Transverse colon (tissue), 4 donors: ENCODE results near the gene ZFAND2A. TPM values are rescaled to one million over a fixed set of nuclear protein-coding genes. Genes with fewer than 3 reads are reported as not detected.

Source experiments
- DNase-seq: peaks from one replicate; pipeline ENCODE4 v3.0.0-alpha.2; 2019
- H3K27ac ChIP-seq, 4 donors: fragments of 200-600 bp; sonication (generic); 2 replicates each; pipeline ENCODE4 v1.5.1; 2016 to 2018; ENCODE audit warnings: inconsistent platforms in 4 of 4
- H3K27me3 ChIP-seq: fragments of 200-600 bp; sonication (generic); 2 replicates; pipeline ENCODE4 v1.5.1; 2017; ENCODE audit warnings: inconsistent platforms
- H3K36me3 ChIP-seq, 4 donors: fragments of 200-600 bp; sonication (generic); 2 replicates each; pipeline ENCODE4 v1.5.1; 2017 to 2019; ENCODE audit warnings: inconsistent platforms in 4 of 4
- H3K4me1 ChIP-seq, 4 donors: fragments of 200-600 bp; sonication (generic); 2 replicates each; pipeline ENCODE4 v1.5.1; 2017 to 2020; ENCODE audit warnings: inconsistent platforms in 4 of 4
- H3K4me3 ChIP-seq, 4 donors: fragments of 200-600 bp; sonication (generic); 1 replicate in 1 of 4; 2 replicates in 3 of 4; pipeline versions ENCODE4 v1.5.1 to v1.6.1; 2017 to 2019; ENCODE audit warnings: inconsistent platforms in 4 of 4
- H3K9me3 ChIP-seq, 2 donors: fragments of 200-600 bp; sonication (generic); 2 replicates each; pipeline ENCODE4 v1.5.1; 2017 to 2019; ENCODE audit warnings: inconsistent platforms in 2 of 2
- EP300 ChIP-seq: sonication (generic); formaldehyde crosslinking; IDR thresholded peaks from one replicate; pipeline ENCODE4 v1.6.1; 2017; ENCODE audit warnings: antibody characterized with exemption, low read depth
- POLR2A ChIP-seq: fragments of 450-650 bp; IDR thresholded peaks from one replicate; pipeline ENCODE4 v1.6.1; 2016; ENCODE audit warnings: antibody characterized with exemption, mild to moderate bottlenecking, moderate library complexity
- POLR2AphosphoS5 ChIP-seq, 3 donors: sonication (generic); formaldehyde crosslinking; IDR thresholded peaks; one replicate each; pipeline ENCODE4 v1.6.1; 2016; ENCODE audit warnings: antibody characterized with exemption in 3 of 3
- WGBS, 2 donors: methylation state at CpG; one replicate each; pipeline ENCODE4 v1.1.5; 2018; ENCODE audit warnings: low coverage in 1 of 2; 5-methylcytosine and 5-hydroxymethylcytosine counted together
- in situ Hi-C, 4 donors: fragments of 200-750 bp; cut with MboI; loops; one replicate each; pipeline versions ENCODE4 v1.15.0 to v1.15.1; 2017; ENCODE audit warnings: low sequenced_read_pairs in 3 of 4, low pct_ligation_motif_present in 1 of 4, low pct_unique_long_range_greater_than_20kb in 1 of 4
- intact Hi-C: fragments of 100-400 bp; cut with DNase I; formaldehyde crosslinking; loops from one replicate; pipeline ENCODE4 v1.15.1; 2023; ENCODE audit warnings: low total_unique reads
- total RNA-seq, 4 donors: library from RNA; depleted of rRNA; stranded (reverse); fragments of >200 nt; gene quantifications; one replicate each; pipeline ENCODE4 v1.1.0, GENCODE V29; 2016
- TF ChIP-seq, protein P1 (sequence below), 5 experiments: fragments of 200-600 bp in 3 of 5; fragments of 450-650 bp in 2 of 5; sonication (generic) in 3 of 5; IDR thresholded peaks; 1 replicate in 2 of 5; 2 replicates in 3 of 5; pipeline ENCODE4 v1.5.1; 2016 to 2017; ENCODE audit warnings: antibody characterized with exemption in 5 of 5, inconsistent platforms in 3 of 5, mild to moderate bottlenecking in 2 of 5, moderate library complexity in 1 of 5

The ZFAND2A gene
- total RNA-seq, 4 donors from 2014 or later: 33.3 to 124 (median 53.1) TPM

DNA sequence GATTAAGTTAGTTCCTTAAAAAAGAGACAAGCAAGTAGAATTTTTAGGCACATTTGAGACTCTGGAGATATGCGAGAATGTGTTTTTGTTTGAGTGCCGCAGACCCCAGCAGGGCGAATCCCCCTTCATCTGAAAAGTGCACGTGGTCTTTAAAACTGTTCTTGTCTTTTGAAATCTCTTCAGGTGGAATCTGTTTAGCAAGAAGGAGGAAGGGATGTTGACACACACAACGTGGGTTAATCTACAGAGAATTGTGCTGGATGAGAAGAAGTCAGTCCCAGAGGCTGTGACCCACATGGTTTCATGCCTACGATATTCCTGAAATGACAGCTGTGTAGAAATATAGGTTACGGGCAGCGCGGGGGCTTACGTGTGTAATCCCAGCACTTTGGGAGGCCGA, 27.1 kb upstream of the ZFAND2A start:
- Histone ChIP-seq H3K36me3 (no peaks in the 10 kb centered on the region), H3K9me3 (no peaks in the 10 kb centered on the region), H3K4me3 (no peak overlapping the region), H3K27me3 (peaks cover 65% of the 10 kb centered on the region), H3K27ac (no peak overlapping the region), H3K4me1 (peaks cover 0 to 3% (median 0%) of the 10 kb centered on the region in 4 donors)
- TF ChIP-seq, protein P1, sequence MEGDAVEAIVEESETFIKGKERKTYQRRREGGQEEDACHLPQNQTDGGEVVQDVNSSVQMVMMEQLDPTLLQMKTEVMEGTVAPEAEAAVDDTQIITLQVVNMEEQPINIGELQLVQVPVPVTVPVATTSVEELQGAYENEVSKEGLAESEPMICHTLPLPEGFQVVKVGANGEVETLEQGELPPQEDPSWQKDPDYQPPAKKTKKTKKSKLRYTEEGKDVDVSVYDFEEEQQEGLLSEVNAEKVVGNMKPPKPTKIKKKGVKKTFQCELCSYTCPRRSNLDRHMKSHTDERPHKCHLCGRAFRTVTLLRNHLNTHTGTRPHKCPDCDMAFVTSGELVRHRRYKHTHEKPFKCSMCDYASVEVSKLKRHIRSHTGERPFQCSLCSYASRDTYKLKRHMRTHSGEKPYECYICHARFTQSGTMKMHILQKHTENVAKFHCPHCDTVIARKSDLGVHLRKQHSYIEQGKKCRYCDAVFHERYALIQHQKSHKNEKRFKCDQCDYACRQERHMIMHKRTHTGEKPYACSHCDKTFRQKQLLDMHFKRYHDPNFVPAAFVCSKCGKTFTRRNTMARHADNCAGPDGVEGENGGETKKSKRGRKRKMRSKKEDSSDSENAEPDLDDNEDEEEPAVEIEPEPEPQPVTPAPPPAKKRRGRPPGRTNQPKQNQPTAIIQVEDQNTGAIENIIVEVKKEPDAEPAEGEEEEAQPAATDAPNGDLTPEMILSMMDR (IDR thresholded peaks at IDR 0.05): no peak
- no peak for TF ChIP-seq POLR2AphosphoS5 (IDR thresholded peaks at IDR 0.05)
- TF ChIP-seq EP300: no peak
- no peak for TF ChIP-seq POLR2A
- intact Hi-C loops: no loop called here
- in situ Hi-C loops: no loop called here
- no peak for DNase-seq
- WGBS, 2 donors: 82 to 88% methylated on average over 10 to 11 of the region's 11 CpGs

DNA sequence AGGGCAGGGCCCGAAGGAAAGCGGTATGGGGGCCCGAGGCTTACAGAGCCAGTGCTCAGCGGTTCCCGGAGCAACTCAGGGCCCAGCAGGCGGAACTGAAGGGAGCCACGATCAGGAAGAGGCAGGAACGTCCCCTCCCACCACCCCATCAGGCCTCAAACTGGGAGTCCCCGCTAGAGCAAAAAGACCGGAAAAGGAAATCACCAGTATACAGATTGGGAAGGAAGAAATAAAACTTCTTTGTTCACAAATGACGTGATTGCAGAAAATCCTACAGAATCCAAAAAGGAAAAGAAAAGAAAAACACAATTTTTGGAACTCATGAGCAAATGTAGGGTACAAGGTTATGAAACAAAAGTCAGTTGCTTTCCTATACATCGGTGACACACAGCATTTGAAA, 21.6 kb upstream of the ZFAND2A start:
- no peak for TF ChIP-seq EP300
- no peak for TF ChIP-seq POLR2A
- no peak for TF ChIP-seq POLR2AphosphoS5 (IDR thresholded peaks at IDR 0.05)
- TF ChIP-seq, protein P1 (IDR thresholded peaks at IDR 0.05): no peak
- DNase-seq: no peak
- in situ Hi-C loops: no loop called here
- Histone ChIP-seq H3K27ac (no peak overlapping the region), H3K36me3 (no peaks in the 10 kb centered on the region), H3K27me3 (peaks cover 47% of the 10 kb centered on the region), H3K9me3 (no peaks in the 10 kb centered on the region), H3K4me1 (peaks cover 1 to 6% (median 2%) of the 10 kb centered on the region in 4 donors), H3K4me3 (no peak overlapping the region)
- intact Hi-C loops: no loop called here
- 67 to 80% methylated on average over 2 to 12 of the region's 12 CpGs for WGBS, 2 donors

DNA sequence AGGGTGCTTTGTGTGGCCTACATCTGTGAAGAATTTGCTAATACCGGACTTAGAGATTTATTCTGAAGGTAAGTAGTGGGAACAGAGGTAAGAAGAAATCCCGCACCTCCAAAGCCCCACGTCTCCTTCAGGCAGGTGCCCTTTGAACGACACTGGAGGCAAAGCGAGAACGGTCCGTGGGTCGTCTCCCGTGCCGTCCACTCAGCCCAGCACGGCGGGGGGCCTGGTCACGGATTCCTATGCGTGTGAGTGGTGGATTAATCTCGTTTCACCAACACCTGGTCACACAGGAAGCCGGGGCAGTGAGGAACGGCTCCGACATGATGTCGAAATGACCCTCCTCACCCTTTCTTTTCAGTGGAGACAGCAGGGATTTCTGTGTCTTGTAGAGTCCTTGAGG, 21.0 kb upstream of the ZFAND2A start:
- no peaks in the 10 kb centered on the region for H3K36me3 ChIP-seq
- H3K4me3 ChIP-seq: no peak overlapping the region
- DNase-seq: no peak
- intact Hi-C loops: no loop called here
- in situ Hi-C loops: no loop called here
- no peak for TF ChIP-seq POLR2AphosphoS5 (IDR thresholded peaks at IDR 0.05)
- no peak for TF ChIP-seq POLR2A
- TF ChIP-seq EP300: no peak
- TF ChIP-seq, protein P1 (IDR thresholded peaks at IDR 0.05): no peak
- H3K4me1 ChIP-seq: peaks cover 3 to 12% (median 8%) of the 10 kb centered on the region in 4 donors
- no peak overlapping the region for H3K27ac ChIP-seq
- 81% methylated on average over 19 of the region's 19 CpGs; no CpG with 5 or more reads in 1 of the 2 donors for WGBS, 2 donors
- H3K9me3 ChIP-seq: no peaks in the 10 kb centered on the region
- peaks cover 40% of the 10 kb centered on the region for H3K27me3 ChIP-seq

GRCh38 chr7:1176891-1177373, 16.9 kb upstream of the ZFAND2A start:
- DNase-seq: peak; percentile 88
- no peaks in the 10 kb centered on the region for H3K9me3 ChIP-seq
- no peaks in the 10 kb centered on the region for H3K36me3 ChIP-seq
- H3K27me3 ChIP-seq: peaks cover 13% of the 10 kb centered on the region
- in situ Hi-C loops: no loop called here
- TF ChIP-seq POLR2AphosphoS5 (IDR thresholded peaks at IDR 0.05): no peak
- TF ChIP-seq, protein P1 (IDR thresholded peaks at IDR 0.05): peak; percentile 58 to 81 (median 70)
- H3K4me1 ChIP-seq: peaks cover 6 to 14% (median 10%) of the 10 kb centered on the region in 4 donors
- H3K4me3 ChIP-seq: no peak overlapping the region
- 34 to 37% methylated on average over 9 to 22 of the region's 22 CpGs for WGBS, 2 donors
- H3K27ac ChIP-seq: no peak overlapping the region
- intact Hi-C loops: loop anchor here (10.0 kb wide), 1 partner anchor 92 kb away; the partner anchor contains the start of gene GPER1
